GM12801 (cell line): ENCODE measurements around the gene EIF4E1B.

Experiments used
- TF ChIP-seq, protein P1 (sequence below): IDR thresholded peaks from one replicate; pipeline ENCODE4 v1.5.1; 2011; ENCODE audit warnings: control low read depth; ENCODE audit not compliant: insufficient read length; ENCODE audit errors: extremely low read depth

Gene EIF4E1B, protein sequence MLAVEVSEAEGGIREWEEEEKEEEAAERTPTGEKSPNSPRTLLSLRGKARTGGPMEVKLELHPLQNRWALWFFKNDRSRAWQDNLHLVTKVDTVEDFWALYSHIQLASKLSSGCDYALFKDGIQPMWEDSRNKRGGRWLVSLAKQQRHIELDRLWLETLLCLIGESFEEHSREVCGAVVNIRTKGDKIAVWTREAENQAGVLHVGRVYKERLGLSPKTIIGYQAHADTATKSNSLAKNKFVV

GRCh38 chr5:176629853-176630680, at the start of gene EIF4E1B, which contains the start of gene SNCB:
Gene EIF4E1B, plus strand, starts transcription at chr5:176630675. Its CDS starts 12,113 bp downstream, at chr5:176642788.
Gene SNCB, minus strand, starts transcription at chr5:176630534. Its CDS starts 880 bp downstream, at chr5:176629654.
- TF ChIP-seq, protein P1, sequence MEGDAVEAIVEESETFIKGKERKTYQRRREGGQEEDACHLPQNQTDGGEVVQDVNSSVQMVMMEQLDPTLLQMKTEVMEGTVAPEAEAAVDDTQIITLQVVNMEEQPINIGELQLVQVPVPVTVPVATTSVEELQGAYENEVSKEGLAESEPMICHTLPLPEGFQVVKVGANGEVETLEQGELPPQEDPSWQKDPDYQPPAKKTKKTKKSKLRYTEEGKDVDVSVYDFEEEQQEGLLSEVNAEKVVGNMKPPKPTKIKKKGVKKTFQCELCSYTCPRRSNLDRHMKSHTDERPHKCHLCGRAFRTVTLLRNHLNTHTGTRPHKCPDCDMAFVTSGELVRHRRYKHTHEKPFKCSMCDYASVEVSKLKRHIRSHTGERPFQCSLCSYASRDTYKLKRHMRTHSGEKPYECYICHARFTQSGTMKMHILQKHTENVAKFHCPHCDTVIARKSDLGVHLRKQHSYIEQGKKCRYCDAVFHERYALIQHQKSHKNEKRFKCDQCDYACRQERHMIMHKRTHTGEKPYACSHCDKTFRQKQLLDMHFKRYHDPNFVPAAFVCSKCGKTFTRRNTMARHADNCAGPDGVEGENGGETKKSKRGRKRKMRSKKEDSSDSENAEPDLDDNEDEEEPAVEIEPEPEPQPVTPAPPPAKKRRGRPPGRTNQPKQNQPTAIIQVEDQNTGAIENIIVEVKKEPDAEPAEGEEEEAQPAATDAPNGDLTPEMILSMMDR: no peak

DNA sequence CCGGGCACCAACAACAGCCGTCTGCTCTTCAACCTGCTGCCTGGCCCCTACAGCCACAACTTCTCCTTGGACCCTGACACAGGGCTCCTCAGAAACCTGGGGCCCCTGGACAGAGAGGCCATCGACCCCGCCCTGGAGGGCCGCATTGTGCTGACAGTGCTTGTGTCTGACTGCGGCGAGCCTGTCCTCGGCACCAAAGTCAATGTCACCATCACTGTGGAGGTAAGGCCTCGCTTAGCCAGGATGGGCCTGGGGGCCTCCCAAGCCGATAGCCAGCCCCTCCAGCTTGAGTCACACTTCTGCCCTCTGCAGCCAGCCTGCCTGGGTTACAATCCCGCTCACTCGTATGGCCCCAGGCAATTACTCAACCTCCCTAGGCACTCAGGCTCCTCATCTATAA, 49.1 kb upstream of the EIF4E1B start:
- TF ChIP-seq, protein P1: no peak

- TF ChIP-seq, protein P1: no peak
Measured at GRCh38 chr5:176583076-176583475, 47.4 kb upstream of the EIF4E1B start.

GRCh38 chr5:176587398-176587797, 43.1 kb upstream of the EIF4E1B start:
- TF ChIP-seq, protein P1: no peak

DNA sequence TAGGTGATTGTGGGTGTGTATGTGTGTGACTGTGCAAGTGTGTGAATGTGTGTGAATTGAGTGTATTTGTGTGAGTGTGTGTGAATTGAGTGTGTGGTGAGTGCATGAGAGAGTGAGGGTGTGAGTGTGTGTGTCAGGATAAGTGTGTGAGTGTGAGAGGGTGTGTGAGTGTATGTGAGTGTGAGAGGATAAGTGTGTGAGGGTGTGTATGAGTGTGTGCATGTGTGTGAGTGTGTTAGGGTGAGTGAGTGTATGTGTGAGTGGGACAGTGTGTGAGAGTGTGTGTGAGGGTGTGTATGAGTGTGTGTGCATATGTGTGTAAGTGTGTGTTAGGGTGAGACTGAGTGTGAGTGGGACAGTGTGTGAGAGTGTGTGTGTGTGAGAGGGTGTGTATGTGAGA, 42.2 kb upstream of the EIF4E1B start:
- TF ChIP-seq, protein P1: no peak

GRCh38 chr5:176589039-176589769, 41.3 kb upstream of the EIF4E1B start:
- TF ChIP-seq, protein P1: no peak
